ENCODE results near the gene ALDOC. TPM values are rescaled to one million over a fixed set of nuclear protein-coding genes. Genes with fewer than 3 reads are reported as not detected.

Gene ALDOC
- total RNA-seq, 1 donor = 17.6 TPM

DNA sequence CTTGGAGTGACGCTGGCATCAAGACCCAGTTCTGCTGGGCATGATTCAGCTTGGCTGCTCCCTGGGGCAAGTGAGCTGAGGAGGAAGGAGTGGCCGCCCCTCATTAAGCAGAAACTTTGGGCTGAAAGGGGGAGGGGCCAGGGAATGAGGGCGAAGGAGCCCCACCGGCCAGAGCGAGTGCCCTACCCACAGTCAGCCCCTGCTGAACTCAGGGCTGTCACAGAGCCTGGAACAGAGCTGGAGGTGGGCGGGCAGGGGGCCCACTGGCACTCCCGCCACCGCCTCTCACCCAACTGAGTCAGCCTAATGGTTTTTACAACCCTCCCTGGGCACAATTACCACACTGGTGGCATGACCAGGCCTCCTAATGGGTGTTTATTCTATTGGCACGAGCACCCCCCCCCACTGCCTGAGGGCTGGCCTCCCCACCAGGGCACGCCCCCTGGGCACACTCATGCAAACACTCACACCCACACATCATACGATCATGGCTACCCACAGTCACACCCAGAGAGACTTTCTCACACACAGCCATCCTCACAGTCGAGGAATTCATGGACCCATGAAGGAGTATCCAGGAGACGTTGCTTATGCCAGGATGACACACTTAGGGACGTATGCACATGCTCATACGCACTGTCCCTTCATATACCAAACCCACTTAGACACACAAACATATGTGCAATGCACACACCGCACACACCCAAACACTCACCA is 43.4 kb downstream of the ALDOC start:
- TF ChIP-seq, protein P1, sequence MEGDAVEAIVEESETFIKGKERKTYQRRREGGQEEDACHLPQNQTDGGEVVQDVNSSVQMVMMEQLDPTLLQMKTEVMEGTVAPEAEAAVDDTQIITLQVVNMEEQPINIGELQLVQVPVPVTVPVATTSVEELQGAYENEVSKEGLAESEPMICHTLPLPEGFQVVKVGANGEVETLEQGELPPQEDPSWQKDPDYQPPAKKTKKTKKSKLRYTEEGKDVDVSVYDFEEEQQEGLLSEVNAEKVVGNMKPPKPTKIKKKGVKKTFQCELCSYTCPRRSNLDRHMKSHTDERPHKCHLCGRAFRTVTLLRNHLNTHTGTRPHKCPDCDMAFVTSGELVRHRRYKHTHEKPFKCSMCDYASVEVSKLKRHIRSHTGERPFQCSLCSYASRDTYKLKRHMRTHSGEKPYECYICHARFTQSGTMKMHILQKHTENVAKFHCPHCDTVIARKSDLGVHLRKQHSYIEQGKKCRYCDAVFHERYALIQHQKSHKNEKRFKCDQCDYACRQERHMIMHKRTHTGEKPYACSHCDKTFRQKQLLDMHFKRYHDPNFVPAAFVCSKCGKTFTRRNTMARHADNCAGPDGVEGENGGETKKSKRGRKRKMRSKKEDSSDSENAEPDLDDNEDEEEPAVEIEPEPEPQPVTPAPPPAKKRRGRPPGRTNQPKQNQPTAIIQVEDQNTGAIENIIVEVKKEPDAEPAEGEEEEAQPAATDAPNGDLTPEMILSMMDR (IDR thresholded peaks at IDR 0.05; ENCODE audit: insufficient read depth, low read length) = no peak
- DNase-seq (ENCODE audit: low read depth) = no peak
- H3K4me3 ChIP-seq (ENCODE audit: low read depth, low read length) = no peak overlapping the region

GRCh38 chr17:28532050-28532960 is 44.4 kb downstream of the ALDOC start:
- H3K4me3 ChIP-seq (ENCODE audit: low read depth, low read length) = no peak overlapping the region
- TF ChIP-seq, protein P1 (IDR thresholded peaks at IDR 0.05; ENCODE audit: insufficient read depth, low read length) = no peak
- DNase-seq (ENCODE audit: low read depth) = no peak

- H3K4me3 ChIP-seq (ENCODE audit: low read depth, low read length) = no peak overlapping the region
- TF ChIP-seq, protein P1 (IDR thresholded peaks at IDR 0.05; ENCODE audit: insufficient read depth, low read length) = no peak
- DNase-seq (ENCODE audit: low read depth) = no peak
These were observed 45.8 kb downstream of the ALDOC start for GRCh38 chr17:28530926-28531325.

DNA sequence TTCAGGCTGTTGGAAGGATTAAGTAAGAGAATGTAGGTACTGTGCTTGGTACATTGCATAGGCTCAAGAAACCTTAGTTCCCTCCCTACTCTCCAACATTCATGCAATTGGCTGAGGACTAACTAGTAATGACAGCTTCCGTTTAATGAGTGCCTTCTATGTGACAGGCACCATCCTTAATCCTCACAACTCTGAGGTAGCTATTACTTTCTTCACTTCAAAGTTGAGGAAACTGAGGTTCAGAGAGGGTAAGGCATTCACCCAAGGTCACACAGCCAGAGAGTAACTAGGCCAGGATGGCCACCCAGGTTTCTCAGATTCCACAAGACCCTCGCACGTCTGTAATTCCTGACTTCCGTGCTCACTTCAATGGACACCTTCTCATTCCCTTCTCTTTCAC is 46.4 kb downstream of the ALDOC start:
- no peak for DNase-seq (ENCODE audit: low read depth)
- no peak overlapping the region for H3K4me3 ChIP-seq (ENCODE audit: low read depth, low read length)
- TF ChIP-seq, protein P1 (IDR thresholded peaks at IDR 0.05; ENCODE audit: insufficient read depth, low read length) = no peak

DNA sequence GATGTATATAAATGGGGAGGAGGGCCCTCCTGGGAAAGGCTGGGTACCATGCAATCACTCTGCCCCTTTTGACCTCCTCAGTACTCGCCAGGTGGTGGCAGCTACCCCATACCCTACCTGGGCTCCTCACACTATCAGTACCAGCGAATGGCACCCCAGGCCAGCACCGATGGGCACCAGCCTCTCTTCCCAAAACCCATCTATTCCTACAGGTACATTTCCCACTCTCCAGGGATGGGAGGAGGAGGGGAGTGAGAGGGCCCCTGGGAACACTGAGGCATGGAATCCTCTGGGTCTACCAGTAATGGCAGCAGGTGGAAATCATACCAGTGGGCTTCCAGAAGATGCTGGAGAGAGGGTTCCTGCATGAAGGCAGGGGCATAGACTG is 47.7 kb downstream of the ALDOC start:
- TF ChIP-seq, protein P1 (IDR thresholded peaks at IDR 0.05; ENCODE audit: insufficient read depth, low read length) = no peak
- no peak overlapping the region for H3K4me3 ChIP-seq (ENCODE audit: low read depth, low read length)
- DNase-seq (ENCODE audit: low read depth) = no peak

DNA sequence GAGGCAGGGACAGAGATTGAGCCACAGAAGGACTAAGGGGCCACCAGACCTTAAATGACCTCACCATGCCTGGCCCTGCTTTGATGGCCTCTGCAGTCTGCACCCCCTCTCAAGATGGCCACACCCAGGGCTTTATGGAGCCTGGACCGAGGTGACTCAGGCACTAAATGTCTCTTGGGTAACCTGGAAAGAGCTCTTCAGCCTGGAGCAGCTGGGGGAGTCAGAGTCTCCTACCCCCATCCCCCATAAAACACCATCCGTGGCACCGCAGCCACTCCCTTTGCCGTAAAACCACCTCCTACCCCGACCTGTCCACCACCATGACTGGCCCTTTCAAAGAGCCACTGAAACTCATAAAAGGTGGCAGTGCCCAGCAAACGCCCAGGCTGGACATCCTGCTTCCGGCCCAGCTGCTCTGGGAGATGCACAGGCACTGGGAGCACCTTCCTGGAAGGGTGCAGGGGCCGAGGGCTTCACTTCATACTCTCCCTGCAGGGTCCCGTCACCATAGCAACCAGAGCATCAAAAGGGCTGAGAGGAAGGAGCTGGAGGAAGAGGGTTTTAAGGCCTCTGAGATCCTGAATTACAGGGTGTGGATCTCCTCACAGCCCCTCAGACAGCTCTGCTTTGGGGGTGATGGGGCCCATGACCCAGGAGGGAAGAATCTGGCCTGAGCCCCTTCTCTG is 48.2 kb downstream of the ALDOC start:
- H3K4me3 ChIP-seq (ENCODE audit: low read depth, low read length) = no peak overlapping the region
- DNase-seq (ENCODE audit: low read depth) = no peak
- TF ChIP-seq, protein P1 (IDR thresholded peaks at IDR 0.05; ENCODE audit: insufficient read depth, low read length) = no peak
